ENCODE data around the gene KCTD11.
"Not testable (repeated sequence)": the region's sequence is repeated elsewhere in the genome, so short reads cannot be mapped to it uniquely, and the experiment has no call there.

KCTD11 gene

DNA sequence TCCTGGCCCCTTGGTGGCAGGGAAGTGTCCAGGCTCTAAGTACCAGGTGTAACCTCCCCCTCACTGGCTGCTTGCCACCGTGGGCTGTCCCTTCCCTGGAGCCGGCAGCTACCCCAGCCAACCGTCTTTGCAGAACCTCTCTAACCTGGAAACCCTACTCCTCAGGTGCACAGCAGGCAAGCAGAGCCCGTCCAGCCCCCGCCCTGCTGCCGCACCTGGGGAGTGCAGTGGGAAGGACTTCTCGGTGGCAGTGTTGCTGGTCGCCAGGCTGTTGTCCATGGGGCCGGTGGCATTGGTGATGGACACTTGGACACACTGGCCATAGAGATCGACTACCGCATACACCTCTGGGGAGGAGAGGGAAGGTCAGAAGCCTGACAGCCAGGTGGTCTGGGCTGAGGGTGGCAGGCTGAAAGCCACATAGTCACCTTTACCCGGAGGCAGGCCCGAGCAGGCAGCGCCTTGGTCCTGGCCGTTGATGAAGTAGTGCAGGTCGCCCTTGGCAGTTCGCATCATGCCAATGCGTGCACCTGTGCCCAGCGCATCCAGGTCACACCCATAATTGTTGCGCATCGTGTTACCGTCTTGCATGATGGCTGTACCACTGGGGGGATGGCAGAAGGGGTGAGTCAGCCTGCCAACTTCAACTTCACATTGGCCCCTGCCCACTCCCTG is 29.3 kb upstream of the KCTD11 start:
- DNase-seq, result no peak

- DNase-seq, result peak; percentile 57
Observed at GRCh38 chr17:7323731-7324437, 28.1 kb upstream of the KCTD11 start.

GRCh38 chr17:7324438-7324779 is 27.6 kb upstream of the KCTD11 start:
- no peak for DNase-seq

GRCh38 chr17:7325031-7325528 is 26.9 kb upstream of the KCTD11 start:
- no peak for DNase-seq

GRCh38 chr17:7326186-7326585 is 25.8 kb upstream of the KCTD11 start:
- no peak for DNase-seq

DNA sequence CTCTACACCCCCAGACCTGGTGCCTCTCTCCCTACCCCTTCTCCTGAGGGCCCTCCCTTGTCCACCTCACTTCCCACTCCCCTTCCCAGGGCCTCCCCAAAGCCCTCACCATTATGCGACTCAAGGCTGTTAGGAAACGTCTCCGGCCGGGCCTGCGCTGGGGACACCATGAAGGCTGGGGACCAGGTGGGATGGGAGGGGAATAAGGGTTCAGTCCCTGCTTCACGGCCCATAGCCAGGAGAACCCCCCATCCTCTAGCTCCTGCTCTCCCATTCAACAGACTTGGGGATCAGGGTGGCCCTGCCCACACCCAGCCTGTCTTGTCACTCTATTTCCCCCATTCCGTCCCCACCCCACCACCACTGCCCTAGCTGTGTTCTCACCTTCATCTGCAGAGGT is 24.9 kb upstream of the KCTD11 start:
- DNase-seq, result no peak

DNA sequence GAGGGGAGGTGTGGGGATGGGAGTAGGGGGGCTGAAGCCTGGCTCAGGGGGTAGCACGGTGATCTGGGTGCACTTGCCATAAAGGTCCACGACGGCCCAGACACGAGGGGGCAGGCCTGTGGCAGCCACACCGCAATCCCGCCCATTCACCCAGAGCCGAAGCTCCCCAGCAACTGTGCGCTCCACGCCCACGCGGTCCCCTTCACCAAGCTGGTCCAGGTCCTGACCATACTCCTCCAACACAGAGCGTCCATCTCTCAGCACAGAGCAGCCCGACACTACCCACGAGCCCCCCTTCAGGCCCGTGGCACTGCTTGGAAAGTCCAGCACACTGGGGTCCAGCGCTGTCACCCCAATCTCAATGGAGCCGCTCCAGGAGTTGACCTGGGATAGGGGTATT is 24.5 kb upstream of the KCTD11 start:
- DNase-seq, result no peak

DNA sequence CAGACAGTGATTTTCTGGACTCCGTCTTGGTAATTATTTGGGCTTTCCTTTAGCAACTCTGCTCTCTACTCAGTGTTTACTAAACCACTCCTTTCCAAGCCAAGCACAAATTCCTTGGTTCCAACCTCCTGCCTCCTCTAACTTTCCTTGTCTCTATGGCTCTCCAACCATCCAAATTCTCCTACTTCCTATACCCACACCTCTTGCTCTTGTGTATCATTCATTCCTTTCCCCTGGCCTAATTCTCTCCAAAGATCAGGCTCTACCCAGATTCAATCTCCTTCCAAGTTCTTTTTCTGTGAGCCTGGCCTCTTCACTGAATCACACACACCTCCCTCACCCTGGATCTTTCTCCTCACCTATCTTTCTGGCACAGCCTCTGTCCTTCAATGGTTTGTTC is 24.0 kb upstream of the KCTD11 start:
- DNase-seq, result no peak

- peak; percentile 19 for DNase-seq
Observed at GRCh38 chr17:7328840-7329373, 23.1 kb upstream of the KCTD11 start, which contains the start of gene NEURL4. Gene NEURL4, minus strand, starts transcription at chr17:7329335. Its CDS starts 23 bp downstream, at chr17:7329312.

- DNase-seq, result peak; percentile 99
Observed at GRCh38 chr17:7329374-7329996, 22.5 kb upstream of the KCTD11 start.

DNA sequence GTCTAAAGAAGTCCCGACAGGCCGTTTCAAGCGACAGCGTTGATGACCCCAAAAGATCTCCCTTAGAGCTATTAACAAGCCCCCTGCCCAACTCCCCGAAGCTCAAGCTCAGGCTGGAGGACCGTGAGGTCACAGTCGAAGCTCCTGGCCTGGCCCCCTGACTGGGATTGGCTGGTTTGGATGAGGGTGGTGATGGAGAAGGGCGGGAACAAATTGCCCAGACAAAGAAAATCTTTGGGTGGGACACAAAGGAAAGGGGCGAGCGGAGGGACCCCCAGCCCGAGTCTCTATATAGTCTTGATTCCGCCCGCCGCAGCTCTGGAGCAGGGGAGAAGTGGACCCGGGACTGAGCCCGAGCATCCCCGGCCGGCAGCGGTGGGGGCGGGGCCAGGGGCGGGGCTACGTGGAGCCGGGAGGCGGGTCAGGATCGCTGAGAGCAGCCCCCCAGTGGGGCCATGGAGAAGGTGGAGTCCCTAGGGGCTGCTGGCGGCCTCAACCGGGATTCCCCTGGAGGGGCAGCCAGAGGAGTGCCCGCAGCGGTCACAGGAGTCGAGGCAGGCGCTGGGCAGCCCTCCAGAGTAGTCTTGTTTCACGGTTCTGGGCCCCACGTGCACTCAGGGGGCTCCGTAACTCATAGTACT is 21.8 kb upstream of the KCTD11 start:
- DNase-seq, result peak; percentile 73

- DNase-seq, result no peak
Observed at GRCh38 chr17:7330638-7331015, 21.3 kb upstream of the KCTD11 start.

GRCh38 chr17:7332111-7332510 is 19.9 kb upstream of the KCTD11 start:
- no peak for DNase-seq

- not testable (repeated sequence) for DNase-seq
Observed at GRCh38 chr17:7332600-7333069, 19.3 kb upstream of the KCTD11 start.

- no peak for DNase-seq
Observed at GRCh38 chr17:7334938-7335538, 16.9 kb upstream of the KCTD11 start.

DNA sequence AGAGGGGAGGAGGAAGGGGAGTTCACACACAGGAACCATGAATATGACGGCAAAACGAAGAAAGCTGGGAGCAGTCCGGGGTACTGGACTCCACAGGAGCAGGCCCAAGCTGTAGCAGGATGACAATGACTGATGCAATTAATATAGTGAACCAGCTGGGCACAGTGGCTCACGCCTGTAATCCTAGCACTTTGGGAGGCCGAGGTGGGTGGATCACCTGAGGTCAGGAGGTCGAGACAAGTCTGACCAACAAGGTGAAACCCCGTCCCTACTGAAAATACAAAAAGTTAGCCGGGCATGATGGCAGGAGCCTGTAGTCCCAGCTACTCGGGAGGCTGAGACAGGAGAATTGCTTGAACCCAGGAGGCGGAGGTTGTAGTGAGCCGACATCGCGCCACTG is 16.2 kb upstream of the KCTD11 start:
- DNase-seq, result not testable (repeated sequence)

DNA sequence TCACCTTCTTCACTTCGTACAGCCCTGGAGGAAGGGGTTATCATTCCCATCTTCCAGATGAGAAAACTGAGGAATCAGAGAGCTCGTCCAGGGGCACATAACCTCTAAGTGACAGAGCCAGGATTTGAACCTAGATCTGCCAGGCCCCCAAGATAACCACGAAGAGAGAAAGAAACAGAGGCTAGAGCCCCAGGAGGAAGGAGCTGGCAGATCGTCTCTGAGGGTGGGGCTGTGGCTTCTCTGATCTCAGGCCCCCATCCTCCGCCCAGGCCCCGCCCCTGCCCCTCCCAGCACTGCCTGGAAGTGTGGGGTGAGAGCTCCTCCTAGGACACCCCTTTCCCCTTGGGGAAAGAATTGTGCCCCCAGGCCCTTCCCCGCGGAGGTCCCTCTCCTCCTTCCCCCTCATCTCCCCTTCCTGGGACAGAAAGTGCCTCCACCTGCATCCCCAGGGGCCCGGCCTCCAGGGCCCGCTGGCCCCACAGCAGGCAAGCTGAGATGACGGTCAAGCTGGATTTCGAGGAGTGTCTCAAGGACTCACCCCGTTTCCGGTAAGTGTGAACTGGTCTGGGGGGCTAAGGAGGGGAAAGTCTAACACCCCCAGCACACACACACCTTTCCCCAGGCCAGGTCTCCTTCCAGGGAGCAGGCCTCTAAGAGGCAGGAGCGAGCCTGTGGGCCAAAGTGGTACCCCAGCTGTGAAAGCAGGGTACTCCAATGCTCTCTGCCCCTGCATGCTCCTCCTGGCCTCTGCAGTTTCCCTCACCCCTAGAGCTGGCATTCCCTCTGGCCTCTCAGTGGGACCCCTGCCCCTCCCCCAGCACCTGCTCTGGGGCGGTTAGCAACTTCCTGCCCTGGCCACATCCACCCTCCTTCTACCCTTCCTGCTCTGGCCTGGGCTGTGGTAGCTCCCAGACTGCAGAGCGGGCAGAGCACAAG is 15.5 kb upstream of the KCTD11 start, which contains the start of gene ACAP1:
Gene ACAP1, plus strand, starts transcription at position 290 of the 936 bp plus-strand sequence. Its CDS starts 206 bp downstream, at position 496.
- DNase-seq, result peak; percentile 30

GRCh38 chr17:7337600-7337999 is 14.4 kb upstream of the KCTD11 start:
- DNase-seq, result not testable (repeated sequence)

- peak; percentile 48 for DNase-seq
Observed at GRCh38 chr17:7340179-7340578, 11.8 kb upstream of the KCTD11 start.

DNA sequence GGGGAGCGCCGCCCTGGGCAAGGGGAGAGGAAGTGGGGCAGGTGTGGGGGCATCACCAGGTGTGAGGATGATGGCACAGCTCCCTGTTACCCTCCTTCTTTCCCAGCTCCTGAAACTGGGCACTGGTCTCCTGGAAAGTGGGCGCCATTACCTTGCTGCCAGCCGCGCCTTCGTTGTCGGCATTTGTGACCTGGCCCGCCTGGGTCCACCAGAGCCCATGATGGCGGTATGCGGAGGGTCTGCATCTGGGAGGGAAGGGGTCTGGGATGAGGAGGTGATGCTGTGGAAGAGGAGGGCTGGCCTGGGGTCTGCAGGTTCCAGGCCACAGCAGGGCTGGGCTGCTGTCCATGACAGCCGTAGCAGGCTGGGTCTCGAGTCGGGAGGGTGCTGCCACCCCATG is 10.1 kb upstream of the KCTD11 start:
- DNase-seq, result no peak

DNA sequence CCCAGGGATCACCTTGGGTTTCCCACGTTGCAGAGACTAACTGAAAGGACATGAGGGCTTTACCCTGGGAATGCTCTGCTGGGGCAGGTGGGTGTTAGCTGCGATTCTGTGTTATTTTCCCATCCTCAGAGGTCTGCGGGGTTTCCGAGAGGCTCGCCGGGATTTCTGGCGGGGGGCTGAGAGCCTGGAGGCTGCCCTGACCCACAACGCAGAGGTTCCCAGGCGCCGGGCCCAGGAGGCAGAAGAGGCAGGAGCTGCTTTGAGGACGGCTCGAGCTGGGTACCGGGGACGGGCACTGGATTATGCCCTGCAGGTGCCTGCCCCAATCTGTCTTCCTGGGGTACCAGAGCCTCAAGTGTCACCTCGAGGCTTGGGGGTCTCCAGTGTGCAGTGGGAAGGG is 8.7 kb upstream of the KCTD11 start:
- DNase-seq, result no peak

Measured in suppressor macrophage treated with lipopolysaccharide for 4 hours (primary cell).